ENCODE data around the gene PPIF.

GRCh38 chr10:79299397-79300241 is 47.6 kb upstream of the PPIF start:
- TF ChIP-seq POLR2A (IDR thresholded peaks at IDR 0.05): no peak
- TF ChIP-seq EP300 (IDR thresholded peaks at IDR 0.05; ENCODE audit: low read depth): no peak
- TF ChIP-seq CTCF (IDR thresholded peaks at IDR 0.05): no peak
- TF ChIP-seq POLR2AphosphoS5 (IDR thresholded peaks at IDR 0.05): peak in 1 of 3 donors; percentile 15

Data from transverse colon (tissue), 4 donors.